BJ (cell line): Measurements from ENCODE around the gene FANCL. TPM values are rescaled to one million over a fixed set of nuclear protein-coding genes. Genes with fewer than 3 reads are reported as not detected.
"Not testable (repeated sequence)": the region's sequence is repeated elsewhere in the genome, so short reads cannot be mapped to it uniquely, and the experiment has no call there.

ENCODE experiments used
- CTCF ChIA-PET: fragments of 350-600 bp; formaldehyde crosslinking; extraction: SDS; loops from one replicate; lab custom pipeline; 2021; ENCODE audit warnings: antibody characterized with exemption, inconsistent platforms; lab: Yijun Ruan, JAX
- POLR2A ChIA-PET: fragments of 300-600 bp; sonication (Branson Sonifier 250); formaldehyde crosslinking; extraction: SDS; loops from one replicate; lab custom pipeline; 2021; ENCODE audit warnings: antibody characterized with exemption; lab: Charles Lee
- DNase-seq: peaks from one replicate; pipeline ENCODE4 v3.0.0-alpha.2; 2011; ENCODE audit warnings: low read depth
- H3K27me3 ChIP-seq: 2 replicates; pipeline ENCODE4 v1.6.0; 2011; ENCODE audit warnings: low read length; ENCODE audit not compliant: control insufficient read depth, insufficient read depth
- H3K36me3 ChIP-seq: 2 replicates; pipeline ENCODE4 v1.5.1; 2011; ENCODE audit warnings: low read length; ENCODE audit not compliant: control insufficient read depth, insufficient read depth
- H3K4me3 ChIP-seq: 2 replicates; pipeline ENCODE4 v1.5.1; 2011; ENCODE audit warnings: low read depth, mild to moderate bottlenecking, control low read depth, low read length
- polyA minus RNA-seq: library from RNA; depleted of rRNA, polyadenylated mRNA; stranded (reverse); fragments of >200 nt; gene quantifications from 2 replicates; pipeline ENCODE4 v1.2.3, GENCODE V29; 2011; rRNA and poly(A)+ RNA removed
- polyA plus RNA-seq: library from polyadenylated mRNA; depleted of rRNA; stranded (reverse); fragments of >200 nt; gene quantifications from 2 replicates; pipeline ENCODE4 v1.2.3, GENCODE V29; 2011; rRNA removed
- TF ChIP-seq, protein P1 (sequence below): IDR thresholded peaks from 2 replicates; pipeline ENCODE4 v1.5.1; 2011; ENCODE audit warnings: low read depth, mild to moderate bottlenecking, control low read depth, inconsistent platforms, low read length, moderate library complexity; ENCODE audit not compliant: insufficient read depth

Gene FANCL
- 6.4 and 10.1 TPM in 2 replicates for polyA plus RNA-seq
- 4.2 and 5.3 TPM in 2 replicates for polyA minus RNA-seq

DNA sequence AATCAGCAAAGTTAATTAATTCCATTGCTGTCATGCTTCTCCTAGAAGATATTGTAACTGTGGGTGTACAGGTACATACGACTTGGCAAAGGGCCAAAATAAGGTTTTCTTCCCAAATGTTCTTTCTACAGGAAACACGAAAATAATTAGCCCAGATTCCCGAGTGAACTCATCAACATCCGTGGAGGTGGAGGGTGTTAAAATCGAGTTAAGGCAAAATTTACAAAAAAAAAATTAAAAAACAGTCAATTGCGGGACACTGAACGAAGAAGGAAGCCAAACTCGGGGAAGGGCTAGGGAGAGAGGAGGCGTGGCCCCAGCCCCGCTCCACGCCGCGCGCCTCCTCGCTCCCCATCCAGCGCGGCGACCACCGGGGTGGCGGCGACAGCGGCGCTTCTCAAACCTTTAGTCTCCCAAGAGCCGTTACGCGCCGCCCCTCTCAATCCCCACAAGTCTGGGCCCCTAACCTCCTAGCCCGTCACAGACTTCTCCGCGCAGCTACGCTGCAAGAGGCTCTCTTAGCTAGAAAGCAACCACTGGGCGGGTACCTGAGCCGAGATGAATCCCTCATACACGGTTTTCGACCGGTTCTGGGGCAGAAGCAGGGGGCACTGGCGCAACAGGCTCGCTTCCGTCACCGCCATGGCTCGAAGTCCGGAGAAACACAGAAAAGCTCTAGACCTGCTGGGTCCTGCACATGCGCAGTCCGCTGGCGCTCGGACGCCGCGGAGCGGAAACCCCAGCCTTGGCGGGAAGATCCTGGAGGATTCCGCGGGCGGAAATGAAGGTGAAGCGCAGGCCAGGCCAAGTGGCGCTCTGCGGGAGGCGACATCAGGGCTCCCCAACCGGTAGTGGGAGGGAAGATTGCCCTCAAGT lies at the start of gene FANCL:
TSS of gene FANCL (minus strand) at position 656 of the 876 bp plus-strand sequence. CDS start at position 644, 12 bp downstream.
- H3K36me3 ChIP-seq: no peaks in the 10 kb centered on the region
- peak; percentile 31 for DNase-seq
- peak within 1 kb of the TSS; percentile 87 for H3K4me3 ChIP-seq
- H3K27me3 ChIP-seq: no peaks in the 10 kb centered on the region
- TF ChIP-seq, protein P1, sequence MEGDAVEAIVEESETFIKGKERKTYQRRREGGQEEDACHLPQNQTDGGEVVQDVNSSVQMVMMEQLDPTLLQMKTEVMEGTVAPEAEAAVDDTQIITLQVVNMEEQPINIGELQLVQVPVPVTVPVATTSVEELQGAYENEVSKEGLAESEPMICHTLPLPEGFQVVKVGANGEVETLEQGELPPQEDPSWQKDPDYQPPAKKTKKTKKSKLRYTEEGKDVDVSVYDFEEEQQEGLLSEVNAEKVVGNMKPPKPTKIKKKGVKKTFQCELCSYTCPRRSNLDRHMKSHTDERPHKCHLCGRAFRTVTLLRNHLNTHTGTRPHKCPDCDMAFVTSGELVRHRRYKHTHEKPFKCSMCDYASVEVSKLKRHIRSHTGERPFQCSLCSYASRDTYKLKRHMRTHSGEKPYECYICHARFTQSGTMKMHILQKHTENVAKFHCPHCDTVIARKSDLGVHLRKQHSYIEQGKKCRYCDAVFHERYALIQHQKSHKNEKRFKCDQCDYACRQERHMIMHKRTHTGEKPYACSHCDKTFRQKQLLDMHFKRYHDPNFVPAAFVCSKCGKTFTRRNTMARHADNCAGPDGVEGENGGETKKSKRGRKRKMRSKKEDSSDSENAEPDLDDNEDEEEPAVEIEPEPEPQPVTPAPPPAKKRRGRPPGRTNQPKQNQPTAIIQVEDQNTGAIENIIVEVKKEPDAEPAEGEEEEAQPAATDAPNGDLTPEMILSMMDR: peak; percentile 15; the same call in 1 of the 2 replicates
- POLR2A ChIA-PET: no interaction called here
- CTCF ChIA-PET: interaction anchor here (1.0 kb wide), 1 partner anchor 51 kb away, joined by 3 read pairs; no protein-coding TSS in a partner anchor

DNA sequence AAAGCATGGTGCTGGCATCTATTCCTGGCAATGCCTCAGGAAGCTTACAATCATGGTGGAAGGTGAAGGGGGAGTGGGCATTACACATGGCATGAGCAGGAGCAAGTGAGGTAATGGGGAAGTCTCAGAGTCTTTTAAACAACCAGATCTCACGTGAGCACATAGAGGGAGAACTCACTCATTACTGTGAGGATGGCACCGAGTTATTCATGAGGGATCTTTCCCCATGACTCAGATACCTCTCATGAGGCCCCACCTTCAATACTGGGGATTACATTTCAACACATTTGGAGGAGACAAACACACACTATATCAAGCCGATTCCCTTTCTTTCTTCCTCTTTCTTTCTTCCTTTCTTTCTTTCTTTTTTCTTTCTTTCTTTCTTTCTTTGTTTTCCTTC lies 47.9 kb upstream of the FANCL start:
- Histone ChIP-seq H3K27me3 (0 out of 2 replicates have a peak, but pooled peaks cover 2% of the 10 kb centered on the region), H3K4me3 (no peak overlapping the region), H3K36me3 (no peaks in the 10 kb centered on the region)
- POLR2A ChIA-PET: no interaction called here
- CTCF ChIA-PET: interaction anchor here (1.4 kb wide), 1 partner anchor 204 kb away, joined by 3 read pairs; no protein-coding TSS in a partner anchor
- DNase-seq: no peak
- TF ChIP-seq, protein P1: no peak

GRCh38 chr2:58283931-58284330 lies 42.8 kb upstream of the FANCL start:
- H3K4me3 ChIP-seq: no peak overlapping the region
- no peak for DNase-seq
- H3K27me3 ChIP-seq: peaks cover 2% of the 10 kb centered on the region; the same call in 1 of the 2 replicates
- TF ChIP-seq, protein P1: no peak
- H3K36me3 ChIP-seq: no peaks in the 10 kb centered on the region
- ChIA-PET POLR2A (no interaction called here), CTCF (no interaction called here)

DNA sequence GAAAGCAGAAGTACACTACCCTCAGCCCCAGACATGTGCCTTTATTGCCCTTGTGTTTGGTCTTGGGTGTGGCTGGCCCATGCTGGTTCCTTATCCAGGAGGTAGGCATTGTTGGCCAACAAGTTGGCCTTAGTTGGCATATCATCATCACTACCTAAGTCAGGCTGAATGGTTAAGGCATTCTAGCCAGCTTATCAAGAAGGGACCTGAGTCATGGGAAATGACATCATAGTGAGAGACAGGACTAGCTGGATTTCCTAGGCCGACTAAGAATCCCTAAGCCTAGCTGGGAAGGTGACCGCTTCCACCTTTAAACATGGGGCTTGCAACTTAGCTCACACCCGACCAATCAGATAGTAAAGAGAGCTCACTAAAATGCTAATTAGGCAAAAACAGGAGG lies 34.0 kb upstream of the FANCL start:
- H3K36me3 ChIP-seq, H3K4me3 ChIP-seq, CTCF ChIA-PET, POLR2A ChIA-PET, H3K27me3 ChIP-seq, DNase-seq: not testable (repeated sequence)

DNA sequence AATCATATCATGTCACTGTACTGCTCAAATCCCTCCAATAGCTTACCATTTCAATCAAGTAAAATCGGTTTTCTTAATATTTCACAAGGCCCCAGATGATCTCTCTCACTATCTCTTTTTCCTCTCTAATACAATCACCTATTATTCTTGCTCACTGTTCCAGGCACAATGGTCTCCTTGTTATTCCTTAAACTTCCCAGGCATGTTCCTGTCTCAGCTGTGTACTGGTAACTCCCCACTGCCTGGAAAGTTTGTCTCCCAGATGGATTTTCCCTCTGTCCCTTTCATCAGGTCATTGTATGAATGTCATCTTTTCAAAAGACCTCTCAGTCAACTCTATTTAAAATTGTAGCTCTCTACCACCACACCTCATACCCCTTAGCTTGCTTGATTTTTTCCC lies 30.7 kb upstream of the FANCL start:
- Histone ChIP-seq H3K4me3 (no peak overlapping the region), H3K27me3 (no peaks in the 10 kb centered on the region), H3K36me3 (no peaks in the 10 kb centered on the region)
- TF ChIP-seq, protein P1: no peak
- CTCF ChIA-PET: interaction anchor here (0.7 kb wide), 1 partner anchor 26 kb away, joined by 3 read pairs; no protein-coding TSS in a partner anchor
- no peak for DNase-seq
- POLR2A ChIA-PET: no interaction called here
